H9 (cell line): ENCODE measurements around the gene FCHSD2. TPM values are rescaled to one million over a fixed set of nuclear protein-coding genes. Genes with fewer than 3 reads are reported as not detected.
A peak's percentile ranks its signal among the peaks of the same experiment; 100 is the strongest.

Experiments
- DNase-seq: peaks from one replicate; pipeline ENCODE4 v3.0.0-alpha.2; 2017
- H2AFZ ChIP-seq: one replicate; pipeline ENCODE4 v1.6.1; 2013; ENCODE audit warnings: mild to moderate bottlenecking, low read length, control low read depth, moderate library complexity
- H2AK5ac ChIP-seq: 2 replicates; pipeline ENCODE4 v1.6.1; 2013; ENCODE audit warnings: low read length, control low read depth, mixed read lengths; ENCODE audit not compliant: insufficient read length
- H2BK120ac ChIP-seq: one replicate; pipeline ENCODE4 v1.6.1; 2013; ENCODE audit warnings: low read depth, mild to moderate bottlenecking, low read length, control low read depth, inconsistent platforms; ENCODE audit not compliant: poor library complexity, severe bottlenecking
- H2BK12ac ChIP-seq: 2 replicates; pipeline ENCODE4 v1.6.1; 2013; ENCODE audit warnings: low read length, control low read depth, mixed read lengths, low read depth; ENCODE audit not compliant: insufficient read length
- H2BK15ac ChIP-seq: 2 replicates; pipeline ENCODE4 v1.6.1; 2013; ENCODE audit warnings: low read depth, low read length, control low read depth
- H2BK20ac ChIP-seq: one replicate; pipeline ENCODE4 v1.6.1; 2013; ENCODE audit warnings: low read depth, mild to moderate bottlenecking, low read length, control low read depth, inconsistent platforms; ENCODE audit not compliant: poor library complexity, severe bottlenecking
- H2BK5ac ChIP-seq: 2 replicates; pipeline ENCODE4 v1.6.1; 2013; ENCODE audit warnings: low read length, control low read depth, mixed read lengths; ENCODE audit not compliant: insufficient read length
- H3K14ac ChIP-seq: 2 replicates; pipeline ENCODE4 v1.6.1; 2013; ENCODE audit warnings: low read length, control low read depth; ENCODE audit not compliant: insufficient read depth
- H3K18ac ChIP-seq: 2 replicates; pipeline ENCODE4 v1.6.1; 2013; ENCODE audit warnings: low read depth, mild to moderate bottlenecking, mixed read lengths, low read length, control low read depth; ENCODE audit not compliant: insufficient read length
- H3K23ac ChIP-seq: 2 replicates; pipeline ENCODE4 v1.6.1; 2013; ENCODE audit warnings: low read length, control low read depth, mixed read lengths, low read depth; ENCODE audit not compliant: insufficient read length
- H3K23me2 ChIP-seq: 2 replicates; pipeline ENCODE4 v1.6.1; 2013; ENCODE audit warnings: low read depth, mild to moderate bottlenecking, mixed read lengths, low read length, control low read depth; ENCODE audit not compliant: insufficient read length, poor library complexity, severe bottlenecking
- H3K27ac ChIP-seq: 2 replicates; pipeline ENCODE4 v1.5.1; 2013; ENCODE audit warnings: low read length, control low read depth, mixed read lengths, low read depth; ENCODE audit not compliant: insufficient read length
- H3K27me3 ChIP-seq: 2 replicates; pipeline ENCODE4 v1.6.1; 2013; ENCODE audit warnings: low read length, control low read depth, inconsistent platforms; ENCODE audit not compliant: insufficient read depth
- H3K4ac ChIP-seq: 2 replicates; pipeline ENCODE4 v1.6.1; 2013; ENCODE audit warnings: low read depth, mild to moderate bottlenecking, control low read depth, inconsistent platforms, low read length, moderate library complexity
- H3K4me1 ChIP-seq: 2 replicates; pipeline ENCODE4 v1.6.1; 2013; ENCODE audit warnings: low read length, control low read depth, inconsistent platforms; ENCODE audit not compliant: insufficient read depth
- H3K4me2 ChIP-seq: 2 replicates; pipeline ENCODE4 v1.6.1; 2013; ENCODE audit warnings: low read length, control low read depth, mixed read lengths; ENCODE audit not compliant: insufficient read length, insufficient read depth
- H3K56ac ChIP-seq: 2 replicates; pipeline ENCODE4 v1.6.1; 2013; ENCODE audit warnings: low read depth, mild to moderate bottlenecking, mixed read lengths, low read length, control low read depth; ENCODE audit not compliant: insufficient read length
- H3K79me1 ChIP-seq: 2 replicates; pipeline ENCODE4 v1.6.1; 2013; ENCODE audit warnings: low read depth, mild to moderate bottlenecking, moderate library complexity, low read length, control low read depth, inconsistent platforms; ENCODE audit not compliant: insufficient read depth, poor library complexity, severe bottlenecking
- H3K79me2 ChIP-seq: 2 replicates; pipeline ENCODE4 v1.6.1; 2013; ENCODE audit warnings: low read length, control low read depth, inconsistent platforms; ENCODE audit not compliant: insufficient read depth
- H3K9ac ChIP-seq: 2 replicates; pipeline ENCODE4 v1.6.1; 2013; ENCODE audit warnings: low read length, control low read depth, mixed read lengths; ENCODE audit not compliant: insufficient read length; ENCODE audit errors: extremely low read depth
- H3K9me3 ChIP-seq: one replicate; pipeline ENCODE4 v1.6.1; 2013; ENCODE audit warnings: low read depth, low read length, inconsistent platforms; ENCODE audit not compliant: control insufficient read depth
- H3T11ph ChIP-seq: one replicate; pipeline ENCODE4 v1.6.1; 2013; ENCODE audit warnings: mild to moderate bottlenecking, low read length, control low read depth, inconsistent platforms
- H4K20me1 ChIP-seq: one replicate; pipeline ENCODE4 v1.6.1; 2013; ENCODE audit not compliant: control insufficient read depth, insufficient read length, insufficient read depth
- H4K5ac ChIP-seq: 2 replicates; pipeline ENCODE4 v1.6.1; 2013; ENCODE audit warnings: low read depth, mild to moderate bottlenecking, mixed read lengths, low read length, control low read depth; ENCODE audit not compliant: insufficient read length
- H4K8ac ChIP-seq: replicated peaks from 2 replicates; pipeline ENCODE4 v1.6.1; 2013; ENCODE audit warnings: low read length, control low read depth, mixed read lengths, low read depth; ENCODE audit not compliant: insufficient read length
- H4K91ac ChIP-seq: 2 replicates; pipeline ENCODE4 v1.6.1; 2013; ENCODE audit warnings: low read depth, mild to moderate bottlenecking, moderate library complexity, mixed read lengths, low read length, control low read depth; ENCODE audit not compliant: insufficient read length
- H3K27ac Mint-ChIP-seq, 3 experiments: 2 replicates in 2 of 3; 3 replicates in 1 of 3; pipeline ENCODE4 v1.8.0; 2020 to 2021; ENCODE audit warnings: mixed read lengths in 3 of 3, mild to moderate bottlenecking in 1 of 3, moderate library complexity in 1 of 3
- H3K27me3 Mint-ChIP-seq: 2 replicates; pipeline ENCODE4 v1.8.0; 2021; ENCODE audit warnings: low read depth, mild to moderate bottlenecking, moderate library complexity, mixed read lengths
- H3K36me3 Mint-ChIP-seq, 3 experiments: 2 replicates in 2 of 3; 3 replicates in 1 of 3; pipeline ENCODE4 v1.8.0; 2020 to 2021; ENCODE audit warnings: low read depth in 3 of 3, mixed read lengths in 3 of 3; ENCODE audit not compliant: insufficient read depth in 1 of 3
- H3K4me1 Mint-ChIP-seq, 2 experiments: 2 replicates each; pipeline ENCODE4 v1.8.0; 2020; ENCODE audit warnings: mixed read lengths in 2 of 2
- H3K4me3 Mint-ChIP-seq, 2 experiments: 2 replicates in 1 of 2; 3 replicates in 1 of 2; pipeline ENCODE4 v1.8.0; 2020 to 2021; ENCODE audit warnings: mild to moderate bottlenecking in 2 of 2, mixed read lengths in 2 of 2, moderate library complexity in 1 of 2
- H3K9me3 Mint-ChIP-seq, 2 experiments: 2 replicates in 1 of 2; 3 replicates in 1 of 2; pipeline ENCODE4 v1.8.0; 2020; ENCODE audit warnings: mild to moderate bottlenecking in 2 of 2, mixed read lengths in 2 of 2, moderate library complexity in 1 of 2
- WGBS: extraction: QIAGEN DNeasy Blood & Tissue Kit; methylation state at CpG from one replicate; pipeline ENCODE4 v1.1.7; 2013; ENCODE audit warnings: missing lambda C conversion rate, low lambda C conversion rate, mixed read lengths; ENCODE audit not compliant: insufficient read length; ENCODE audit errors: extremely low coverage; 5-methylcytosine and 5-hydroxymethylcytosine counted together
- total RNA-seq: library from RNA; stranded (reverse); gene quantifications from 2 replicates; pipeline ENCODE4 v1.2.1, GENCODE V29; 2021
- TF ChIP-seq, protein P1 (sequence below): fragments of 200-600 bp; sonication (generic); conservative IDR thresholded peaks from 3 replicates; pipeline ENCODE4 v1.8.0; 2021; ENCODE audit warnings: antibody characterized with exemption, mild to moderate bottlenecking

Gene FCHSD2
- total RNA-seq, 1 experiment from 2014 or later, result 17.8 TPM

DNA sequence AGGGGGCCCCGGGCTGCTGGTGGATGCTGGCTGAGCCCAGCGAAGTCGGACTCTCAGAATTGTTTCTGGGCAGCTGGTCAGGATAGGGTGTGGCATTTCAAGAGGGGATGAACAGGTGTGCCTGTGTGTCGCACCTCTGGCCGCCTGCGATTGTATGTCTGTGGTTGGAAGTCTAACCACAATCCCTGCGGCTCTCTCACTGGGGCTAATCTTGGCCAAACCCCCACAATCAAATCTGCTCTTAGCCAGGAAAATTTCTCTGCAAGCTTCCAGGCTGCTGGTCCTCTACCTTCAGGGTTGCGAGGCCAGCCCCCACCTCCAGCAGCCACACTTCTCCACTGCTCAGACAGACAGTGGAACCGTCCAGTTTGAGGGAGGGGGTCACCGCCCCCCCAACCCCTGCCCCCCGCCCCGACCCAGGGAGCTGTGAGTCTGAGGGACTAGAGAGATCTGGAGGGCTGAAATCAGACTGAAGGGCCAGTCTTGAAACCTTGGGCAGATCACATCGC is 327.0 kb downstream of the FCHSD2 start:
- Histone ChIP-seq H3K27me3 (no peaks in the 10 kb centered on the region), H3K9ac (peak overlapping the region; percentile 75), H2BK12ac (no peak overlapping the region), H3K27ac (no peak overlapping the region), H3K4me1 (peaks cover 5% of the 10 kb centered on the region; the same call in 1 of the 2 replicates), H2BK15ac (no peak overlapping the region), H4K91ac (no peak overlapping the region), H3K14ac (no peak overlapping the region), H3K79me1 (no peaks in the 10 kb centered on the region), H4K20me1 (no peaks in the 10 kb centered on the region), H3K18ac (no peak overlapping the region), H2AFZ (no peak overlapping the region), H3K4me2 (peak overlapping the region; percentile 52), H3K79me2 (no peaks in the 10 kb centered on the region), H2BK120ac (no peak overlapping the region), H2AK5ac (no peak overlapping the region), H4K5ac (no peak overlapping the region), H3K56ac (no peak overlapping the region), H3K9me3 (no peaks in the 10 kb centered on the region), H4K8ac (no peak overlapping the region), H3K23ac (no peak overlapping the region), H3T11ph (no peak overlapping the region), H2BK5ac (no peak overlapping the region), H3K4ac (no peak overlapping the region), H3K23me2 (peaks cover 17% of the 10 kb centered on the region), H2BK20ac (no peak overlapping the region)
- H3K4me1 Mint-ChIP-seq, result peaks cover 27 to 29% of the 10 kb centered on the region in 2 experiments
- H3K9me3 Mint-ChIP-seq, result no peaks in the 10 kb centered on the region; a peak in 1 of 5 replicates
- H3K27me3 Mint-ChIP-seq, result peaks cover 7% of the 10 kb centered on the region
- TF ChIP-seq, protein P1, sequence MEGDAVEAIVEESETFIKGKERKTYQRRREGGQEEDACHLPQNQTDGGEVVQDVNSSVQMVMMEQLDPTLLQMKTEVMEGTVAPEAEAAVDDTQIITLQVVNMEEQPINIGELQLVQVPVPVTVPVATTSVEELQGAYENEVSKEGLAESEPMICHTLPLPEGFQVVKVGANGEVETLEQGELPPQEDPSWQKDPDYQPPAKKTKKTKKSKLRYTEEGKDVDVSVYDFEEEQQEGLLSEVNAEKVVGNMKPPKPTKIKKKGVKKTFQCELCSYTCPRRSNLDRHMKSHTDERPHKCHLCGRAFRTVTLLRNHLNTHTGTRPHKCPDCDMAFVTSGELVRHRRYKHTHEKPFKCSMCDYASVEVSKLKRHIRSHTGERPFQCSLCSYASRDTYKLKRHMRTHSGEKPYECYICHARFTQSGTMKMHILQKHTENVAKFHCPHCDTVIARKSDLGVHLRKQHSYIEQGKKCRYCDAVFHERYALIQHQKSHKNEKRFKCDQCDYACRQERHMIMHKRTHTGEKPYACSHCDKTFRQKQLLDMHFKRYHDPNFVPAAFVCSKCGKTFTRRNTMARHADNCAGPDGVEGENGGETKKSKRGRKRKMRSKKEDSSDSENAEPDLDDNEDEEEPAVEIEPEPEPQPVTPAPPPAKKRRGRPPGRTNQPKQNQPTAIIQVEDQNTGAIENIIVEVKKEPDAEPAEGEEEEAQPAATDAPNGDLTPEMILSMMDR, result no peak
- no peak for DNase-seq
- H3K27ac Mint-ChIP-seq, result no peak overlapping the region
- peaks cover 4 to 27% (median 26%) of the 10 kb centered on the region in 3 experiments; a peak in 6 of 7 replicates for H3K36me3 Mint-ChIP-seq
- H3K4me3 Mint-ChIP-seq, result peak overlapping the region; percentile 93 to 98
- no CpG with 5 or more reads among the region's 13 CpGs for WGBS
